ENCODE data around the gene SELENOO.

- TF ChIP-seq CTCF (IDR thresholded peaks at IDR 0.05), result no peak
- TF ChIP-seq POLR2AphosphoS5 (IDR thresholded peaks at IDR 0.05), result peak in 1 of 3 donors; percentile 26
- peak; percentile 15 to 69 for TF ChIP-seq POLR2A (IDR thresholded peaks at IDR 0.05)
Measured at GRCh38 chr22:50200461-50201190, at the start of gene SELENOO.
